HG03354 (cell line): ENCODE data around the gene BRS3.
A peak's percentile ranks its signal among the peaks of the same experiment; 100 is the strongest.

Experiments used
- ATAC-seq: cut with Tn5 transposase; IDR thresholded peaks from one replicate; pipeline ENCODE4 v1.9.1; 2021; ENCODE audit warnings: mild to moderate bottlenecking; ENCODE audit not compliant: unreplicated experiment, poor library complexity, severe bottlenecking

Gene BRS3

GRCh38 chrX:136491832-136492231 is 4.1 kb downstream of the BRS3 start:
- ATAC-seq: no peak

- ATAC-seq: no peak
Observed at GRCh38 chrX:136493011-136493410, 5.3 kb downstream of the BRS3 start.

DNA sequence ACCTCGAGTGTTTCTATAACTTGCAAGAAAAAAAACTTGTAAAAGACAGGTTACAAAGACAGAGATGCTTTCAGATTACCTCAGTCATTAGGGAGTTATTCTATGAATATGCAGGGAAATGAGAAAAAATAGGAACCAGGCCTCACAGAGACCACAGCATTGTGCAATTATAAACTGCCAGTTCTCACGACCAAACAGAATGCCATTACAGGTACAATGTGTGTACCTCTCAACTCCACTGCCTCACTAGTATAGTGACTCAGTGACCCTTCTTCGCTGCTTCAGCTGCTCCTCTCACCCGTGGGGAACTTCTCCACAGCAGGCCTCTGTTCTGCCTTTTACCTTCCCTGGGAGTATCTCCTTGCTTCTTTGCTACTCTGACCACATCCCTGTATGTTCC is 7.3 kb downstream of the BRS3 start:
- ATAC-seq: no peak

DNA sequence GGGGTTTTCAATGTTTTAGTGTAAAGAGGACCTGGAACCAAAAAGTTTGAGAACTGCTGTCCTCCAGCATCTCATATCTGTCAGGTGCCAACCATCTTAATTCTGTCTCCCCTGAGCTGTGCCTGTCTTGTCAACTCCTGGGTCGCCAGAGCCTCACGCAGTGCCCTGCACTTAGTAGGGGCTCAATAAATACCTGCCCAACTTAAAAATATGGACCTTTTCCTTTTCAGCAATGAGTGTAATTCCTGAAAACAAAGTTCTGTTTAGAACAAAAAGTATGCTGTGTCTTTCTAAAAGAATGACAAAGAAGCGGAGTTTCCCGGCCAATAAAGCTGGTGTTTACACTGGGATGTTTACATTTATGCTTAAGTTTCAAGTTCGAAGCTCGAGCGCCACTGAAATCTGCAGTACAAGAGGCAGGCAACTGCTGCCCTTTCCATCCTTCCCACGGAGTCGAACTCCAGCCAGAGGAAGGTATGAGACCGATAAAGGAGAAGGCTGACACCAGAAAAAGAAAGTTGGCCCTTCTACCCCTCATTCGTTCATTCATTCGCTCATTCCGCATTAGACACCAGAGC is 8.5 kb downstream of the BRS3 start:
- no peak for ATAC-seq

GRCh38 chrX:136496764-136497555 is 9.2 kb downstream of the BRS3 start:
- ATAC-seq: peak; percentile 82

- ATAC-seq: peak; percentile 22
Observed at GRCh38 chrX:136497556-136498052, 9.9 kb downstream of the BRS3 start, which contains the start of gene HTATSF1. TSS of gene HTATSF1 (plus strand) at chrX:136497592. CDS start at chrX:136497685, 93 bp downstream.

DNA sequence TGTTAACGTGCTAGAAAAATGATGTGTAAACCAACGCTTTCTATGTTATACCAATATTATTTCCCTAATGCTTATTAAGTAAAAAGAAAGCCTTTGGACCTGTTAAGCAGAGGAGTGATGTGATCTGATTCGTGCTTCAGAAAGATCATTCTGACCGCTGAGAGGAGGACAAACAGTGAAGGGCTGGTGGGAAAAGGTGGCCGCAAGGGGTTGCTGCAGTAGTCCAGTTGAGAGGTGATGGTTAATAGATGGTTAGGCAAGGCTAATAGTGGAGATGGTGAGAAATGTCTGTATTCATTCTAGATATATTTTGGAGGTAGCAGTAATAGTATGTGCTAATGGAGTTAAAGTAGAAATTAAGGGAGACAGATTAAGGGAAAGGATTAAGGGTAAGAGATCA is 31.3 kb downstream of the BRS3 start:
- no peak for ATAC-seq

- ATAC-seq: no peak
Observed at GRCh38 chrX:136523770-136524169, 36.0 kb downstream of the BRS3 start.

- ATAC-seq: no peak
Observed at GRCh38 chrX:136525738-136526606, 38.2 kb downstream of the BRS3 start.

- ATAC-seq: no peak
Observed at GRCh38 chrX:136528645-136529315, 41.0 kb downstream of the BRS3 start.

DNA sequence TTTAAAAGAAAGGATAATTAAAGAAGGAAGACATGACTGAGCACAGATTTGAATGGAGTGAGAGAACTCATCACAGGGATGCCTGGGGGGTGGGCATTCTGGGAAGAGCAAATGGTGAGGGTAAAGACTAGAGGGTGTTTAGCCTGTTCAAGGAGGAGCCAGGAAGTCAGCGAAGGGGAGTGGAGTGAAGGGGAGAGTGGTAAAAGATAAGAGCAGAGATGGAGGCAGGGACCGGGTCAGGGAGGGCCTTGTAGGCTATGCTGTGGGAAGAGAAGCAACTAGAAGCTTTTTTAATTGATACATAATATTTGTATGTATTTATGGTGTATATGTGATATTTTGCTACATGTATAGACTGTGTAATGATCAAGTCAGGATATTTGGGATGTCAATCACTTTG is 42.0 kb downstream of the BRS3 start:
- no peak for ATAC-seq

DNA sequence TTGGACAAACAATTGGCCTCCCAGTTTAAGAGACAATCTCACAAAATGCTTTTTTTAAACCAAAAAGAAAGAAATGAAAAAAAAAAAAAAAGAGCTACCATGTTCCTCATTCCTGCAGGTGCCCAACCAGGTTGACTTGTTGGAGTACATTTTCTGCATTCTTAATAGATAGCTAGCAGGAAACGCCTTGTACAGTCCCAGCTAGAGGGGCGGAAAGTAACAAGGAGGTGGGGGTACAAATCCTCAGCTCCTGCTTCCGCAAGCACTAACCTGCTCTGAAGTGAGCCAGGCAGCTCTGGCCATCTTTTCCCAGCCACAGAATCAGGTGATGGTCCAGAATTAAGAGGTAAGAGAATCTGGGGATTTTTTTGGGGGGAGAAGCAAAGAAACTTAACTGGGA is 44.2 kb downstream of the BRS3 start, which contains the start of gene VGLL1:
Gene VGLL1 (plus strand): TSS at position 265 of the 400 bp plus-strand sequence. CDS start 3,806 bp downstream, outside the sequence.
- ATAC-seq: no peak

GRCh38 chrX:136534131-136534530 is 46.4 kb downstream of the BRS3 start:
- no peak for ATAC-seq

- ATAC-seq: no peak
Observed at GRCh38 chrX:136538811-136539210, 51.1 kb downstream of the BRS3 start.

- no peak for ATAC-seq
Observed at GRCh38 chrX:136540226-136540625, 52.5 kb downstream of the BRS3 start.

- no peak for ATAC-seq
Observed at GRCh38 chrX:136541294-136541693, 53.5 kb downstream of the BRS3 start.

- ATAC-seq: no peak
Observed at GRCh38 chrX:136542281-136542680, 54.5 kb downstream of the BRS3 start.
